Glutamatergic neuron (in vitro differentiated cells): Measurements from ENCODE around the gene PMM2. TPM values are rescaled to one million over a fixed set of nuclear protein-coding genes. Genes with fewer than 3 reads are reported as not detected.
A peak's percentile ranks its signal among the peaks of the same experiment; 100 is the strongest.
"Not testable (repeated sequence)": the region's sequence is repeated elsewhere in the genome, so short reads cannot be mapped to it uniquely, and the experiment has no call there.

ENCODE experiments used
- DNase-seq: peaks from one replicate; pipeline ENCODE4 v3.0.0; 2022
- H3K27ac Mint-ChIP-seq: one replicate; pipeline ENCODE4 v1.8.0; 2020; ENCODE audit warnings: mild to moderate bottlenecking, mixed read lengths, inconsistent platforms; ENCODE audit not compliant: unreplicated experiment
- H3K27me3 Mint-ChIP-seq: one replicate; pipeline ENCODE4 v1.8.0; 2020; ENCODE audit warnings: mild to moderate bottlenecking, moderate library complexity, mixed read lengths, inconsistent platforms; ENCODE audit not compliant: unreplicated experiment
- H3K36me3 Mint-ChIP-seq: one replicate; pipeline ENCODE4 v1.8.0; 2020; ENCODE audit warnings: mild to moderate bottlenecking, mixed read lengths, inconsistent platforms; ENCODE audit not compliant: unreplicated experiment
- H3K4me1 Mint-ChIP-seq: one replicate; pipeline ENCODE4 v1.8.0; 2020; ENCODE audit warnings: mild to moderate bottlenecking, low read depth, mixed read lengths, inconsistent platforms; ENCODE audit not compliant: unreplicated experiment
- H3K4me3 Mint-ChIP-seq: one replicate; pipeline ENCODE4 v1.8.0; 2020; ENCODE audit warnings: mild to moderate bottlenecking, mixed read lengths, inconsistent platforms; ENCODE audit not compliant: unreplicated experiment
- H3K9me3 Mint-ChIP-seq: one replicate; pipeline ENCODE4 v1.8.0; 2020; ENCODE audit warnings: mild to moderate bottlenecking, moderate library complexity, mixed read lengths, inconsistent platforms; ENCODE audit not compliant: unreplicated experiment
- total RNA-seq: library from RNA; stranded (reverse); fragmentation: NEBNext Ultra II Directional; extraction: Animal tissue kit (Norgen Biotek cat#: 25700); gene quantifications from one replicate; pipeline ENCODE4 v1.2.1, GENCODE V29; 2021; ENCODE audit not compliant: unreplicated experiment
- TF ChIP-seq, protein P1 (sequence below): fragments of 200-600 bp; sonication (generic); IDR thresholded peaks from one replicate; pipeline ENCODE4 v1.5.0; 2021; ENCODE audit not compliant: partially characterized antibody, unreplicated experiment

PMM2 gene
- total RNA-seq, 1 donor from 2014 or later, result 23.2 TPM

DNA sequence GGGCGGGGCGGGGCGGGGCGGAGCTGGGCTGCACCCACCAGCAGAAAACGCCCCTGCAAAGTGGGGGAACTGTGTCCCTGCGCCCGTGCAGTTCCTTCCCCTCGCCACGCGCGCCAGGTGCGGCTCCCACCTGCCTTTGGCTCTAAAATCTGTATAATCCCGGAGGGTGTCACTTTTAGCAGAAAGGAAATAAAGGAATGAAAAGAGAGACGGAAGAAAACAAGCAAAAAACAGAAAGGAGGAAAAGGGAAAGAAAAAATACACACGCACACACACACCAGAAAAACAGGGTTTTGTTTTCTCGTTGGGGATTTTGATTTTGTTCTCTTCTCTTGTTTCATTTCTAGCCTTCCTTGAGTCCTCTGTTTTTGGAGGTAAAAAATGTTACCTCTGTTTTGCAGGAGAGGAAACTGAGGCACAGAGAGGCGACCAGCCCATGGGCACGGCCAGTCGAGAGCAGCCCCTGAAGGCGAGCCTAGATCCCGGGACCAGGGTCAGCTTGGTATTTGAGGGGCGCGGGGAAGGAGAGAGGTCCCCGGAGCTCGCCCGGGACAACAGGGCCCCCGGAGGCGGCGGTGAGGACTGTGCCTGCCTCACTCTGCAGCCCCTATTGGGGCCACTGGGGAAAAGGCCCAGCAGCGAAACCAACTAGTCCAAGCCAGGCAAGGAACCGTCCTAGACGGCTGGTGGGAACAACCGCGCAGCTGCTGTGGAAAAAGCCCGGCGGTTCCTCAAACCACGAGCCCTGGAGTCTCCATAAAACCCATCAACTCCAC, 71.8 kb downstream of the PMM2 start:
- Mint-ChIP-seq H3K9me3 (peaks cover 12% of the 10 kb centered on the region), H3K4me1 (peaks cover 14% of the 10 kb centered on the region), H3K27ac (peak overlapping the region; percentile 93), H3K27me3 (peaks cover 22% of the 10 kb centered on the region), H3K4me3 (peak overlapping the region; percentile 94), H3K36me3 (no peaks in the 10 kb centered on the region)
- peak; percentile 40 for DNase-seq
- TF ChIP-seq, protein P1, sequence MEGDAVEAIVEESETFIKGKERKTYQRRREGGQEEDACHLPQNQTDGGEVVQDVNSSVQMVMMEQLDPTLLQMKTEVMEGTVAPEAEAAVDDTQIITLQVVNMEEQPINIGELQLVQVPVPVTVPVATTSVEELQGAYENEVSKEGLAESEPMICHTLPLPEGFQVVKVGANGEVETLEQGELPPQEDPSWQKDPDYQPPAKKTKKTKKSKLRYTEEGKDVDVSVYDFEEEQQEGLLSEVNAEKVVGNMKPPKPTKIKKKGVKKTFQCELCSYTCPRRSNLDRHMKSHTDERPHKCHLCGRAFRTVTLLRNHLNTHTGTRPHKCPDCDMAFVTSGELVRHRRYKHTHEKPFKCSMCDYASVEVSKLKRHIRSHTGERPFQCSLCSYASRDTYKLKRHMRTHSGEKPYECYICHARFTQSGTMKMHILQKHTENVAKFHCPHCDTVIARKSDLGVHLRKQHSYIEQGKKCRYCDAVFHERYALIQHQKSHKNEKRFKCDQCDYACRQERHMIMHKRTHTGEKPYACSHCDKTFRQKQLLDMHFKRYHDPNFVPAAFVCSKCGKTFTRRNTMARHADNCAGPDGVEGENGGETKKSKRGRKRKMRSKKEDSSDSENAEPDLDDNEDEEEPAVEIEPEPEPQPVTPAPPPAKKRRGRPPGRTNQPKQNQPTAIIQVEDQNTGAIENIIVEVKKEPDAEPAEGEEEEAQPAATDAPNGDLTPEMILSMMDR, result no peak

DNA sequence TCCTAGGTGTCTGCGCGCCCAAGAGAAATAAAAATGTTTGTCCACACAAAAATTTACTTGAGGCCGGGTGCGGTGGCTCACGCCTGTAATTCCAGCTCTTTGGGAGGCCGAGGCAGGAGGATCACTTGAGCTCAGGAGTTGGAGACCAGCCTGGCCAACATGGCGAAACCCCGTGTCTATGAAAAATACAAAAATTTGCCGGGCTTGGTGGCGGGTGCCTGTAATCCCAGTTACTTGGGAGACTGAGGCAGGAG, 72.3 kb downstream of the PMM2 start:
- peaks cover 13% of the 10 kb centered on the region for H3K4me1 Mint-ChIP-seq
- H3K27me3 Mint-ChIP-seq, result peaks cover 22% of the 10 kb centered on the region
- not testable (repeated sequence) for H3K4me3 Mint-ChIP-seq, H3K27ac Mint-ChIP-seq, H3K36me3 Mint-ChIP-seq, DNase-seq
- peaks cover 12% of the 10 kb centered on the region for H3K9me3 Mint-ChIP-seq

DNA sequence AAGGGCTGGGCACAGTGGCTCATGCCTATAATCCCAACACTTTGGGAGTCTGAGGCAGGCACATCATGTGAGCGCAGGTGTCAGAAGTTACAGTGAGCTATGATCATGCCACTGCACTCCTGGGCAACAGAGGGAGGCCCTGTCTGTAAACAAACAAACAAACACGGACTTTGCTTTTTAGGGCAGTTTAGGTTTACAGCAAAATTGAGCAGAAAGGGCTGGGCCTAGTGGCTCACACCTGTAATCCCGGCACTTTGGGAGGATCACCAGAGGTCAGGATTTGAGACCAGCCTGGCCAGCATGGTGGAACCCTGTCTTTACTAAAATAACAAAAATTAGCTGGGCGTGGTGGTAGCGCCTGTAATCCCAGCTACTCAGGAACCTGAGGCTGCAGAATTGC, 74.4 kb downstream of the PMM2 start:
- TF ChIP-seq, protein P1, result no peak
- no peak for DNase-seq

DNA sequence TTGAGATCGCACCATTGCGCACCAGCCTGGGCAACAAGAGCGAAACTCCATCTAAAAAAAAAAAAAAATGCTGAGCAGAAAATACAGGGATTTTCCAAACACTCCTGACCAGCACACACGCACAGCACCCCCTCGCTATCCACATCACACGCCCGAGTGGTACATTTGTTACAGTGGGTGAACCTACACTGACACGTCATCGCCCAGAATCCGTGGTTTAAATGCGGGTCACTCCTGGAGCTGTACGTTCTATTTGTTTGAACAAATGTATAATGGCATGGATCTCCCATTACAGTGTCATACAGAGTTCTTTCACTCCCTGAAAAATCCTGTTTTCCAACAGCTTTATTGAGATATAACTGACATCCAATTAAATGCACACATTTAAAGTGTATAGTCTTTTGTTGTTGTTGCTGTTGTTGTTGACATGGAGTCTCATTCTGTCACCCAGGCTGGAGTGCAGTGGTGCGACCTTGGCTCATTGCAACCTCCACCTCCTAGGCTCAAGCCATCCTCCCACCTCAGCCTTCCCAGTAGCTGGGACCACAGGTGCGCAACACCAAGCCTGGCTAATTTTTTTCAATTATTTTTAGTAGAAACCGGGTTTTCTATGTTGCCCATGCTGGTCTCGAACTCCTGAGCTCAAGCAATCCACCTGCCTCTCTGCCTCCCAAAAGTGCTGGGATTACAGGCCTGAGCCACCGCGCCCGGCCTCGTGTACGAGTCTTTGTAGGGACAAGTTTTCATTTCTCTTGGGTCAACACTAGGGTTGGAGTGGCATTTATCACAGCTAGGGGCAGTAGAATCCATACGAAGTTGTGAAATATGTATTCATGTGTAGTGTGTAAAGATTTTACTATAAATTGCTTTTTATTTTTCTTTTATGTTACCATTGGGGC, 75.6 kb downstream of the PMM2 start:
- H3K27ac Mint-ChIP-seq, result no peak overlapping the region
- no peak overlapping the region for H3K4me3 Mint-ChIP-seq
- peaks cover 3% of the 10 kb centered on the region for H3K4me1 Mint-ChIP-seq
- H3K27me3 Mint-ChIP-seq, result peaks cover 6% of the 10 kb centered on the region
- TF ChIP-seq, protein P1, result no peak
- peaks cover 4% of the 10 kb centered on the region for H3K9me3 Mint-ChIP-seq
- H3K36me3 Mint-ChIP-seq, result no peaks in the 10 kb centered on the region
- DNase-seq, result no peak

More for the DNA sequence above, 74.4 kb downstream of the PMM2 start:
- Mint-ChIP-seq H3K27ac (no peak overlapping the region), H3K4me3 (no peak overlapping the region), H3K36me3 (no peaks in the 10 kb centered on the region), H3K4me1 (peaks cover 3% of the 10 kb centered on the region), H3K27me3 (peaks cover 14% of the 10 kb centered on the region), H3K9me3 (peaks cover 10% of the 10 kb centered on the region)

DNA sequence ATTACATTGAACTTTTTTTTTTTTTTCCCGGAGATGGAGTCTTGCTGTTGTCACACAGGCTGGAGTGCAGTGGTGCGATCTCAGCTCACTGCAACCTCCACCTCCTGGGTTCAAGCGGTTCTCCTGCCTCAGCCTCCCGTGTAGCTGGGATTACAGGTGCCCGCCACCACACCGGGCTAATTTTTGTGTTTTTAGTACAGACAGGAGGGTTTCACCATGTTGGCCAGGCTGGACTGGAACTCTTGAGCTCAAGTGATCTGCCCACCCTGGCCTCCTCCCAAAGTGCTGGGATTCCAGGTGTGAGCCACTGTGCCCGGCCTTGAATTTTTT, 76.2 kb downstream of the PMM2 start:
- H3K4me1 Mint-ChIP-seq, H3K27ac Mint-ChIP-seq, H3K36me3 Mint-ChIP-seq, H3K4me3 Mint-ChIP-seq, DNase-seq, H3K9me3 Mint-ChIP-seq, H3K27me3 Mint-ChIP-seq: not testable (repeated sequence)

DNA sequence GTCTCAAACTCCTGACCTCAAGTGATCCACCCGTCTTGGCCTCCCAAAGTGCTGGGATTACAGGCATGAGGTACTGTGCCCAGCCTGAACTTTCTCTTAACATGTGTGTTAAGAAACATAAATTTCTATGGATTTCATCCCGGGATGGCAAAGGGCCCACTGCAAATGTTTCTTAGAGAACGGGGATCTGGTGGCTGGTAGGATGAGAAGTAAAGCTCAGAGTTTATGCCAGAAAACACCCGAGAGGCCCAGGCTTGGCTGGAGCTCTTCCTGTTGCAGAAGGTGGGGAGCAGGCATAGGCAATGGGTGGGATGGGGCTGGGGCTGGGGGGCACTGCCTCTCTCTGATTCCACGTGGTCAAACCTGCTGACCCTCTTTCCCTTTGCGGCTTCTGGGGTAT, 76.7 kb downstream of the PMM2 start:
- Mint-ChIP-seq H3K4me1 (peaks cover under 1% of the 10 kb centered on the region), H3K4me3 (no peak overlapping the region), H3K27ac (no peak overlapping the region), H3K27me3 (peaks cover 3% of the 10 kb centered on the region), H3K9me3 (peaks cover under 1% of the 10 kb centered on the region), H3K36me3 (no peaks in the 10 kb centered on the region)
- DNase-seq, result no peak
- TF ChIP-seq, protein P1, result no peak

DNA sequence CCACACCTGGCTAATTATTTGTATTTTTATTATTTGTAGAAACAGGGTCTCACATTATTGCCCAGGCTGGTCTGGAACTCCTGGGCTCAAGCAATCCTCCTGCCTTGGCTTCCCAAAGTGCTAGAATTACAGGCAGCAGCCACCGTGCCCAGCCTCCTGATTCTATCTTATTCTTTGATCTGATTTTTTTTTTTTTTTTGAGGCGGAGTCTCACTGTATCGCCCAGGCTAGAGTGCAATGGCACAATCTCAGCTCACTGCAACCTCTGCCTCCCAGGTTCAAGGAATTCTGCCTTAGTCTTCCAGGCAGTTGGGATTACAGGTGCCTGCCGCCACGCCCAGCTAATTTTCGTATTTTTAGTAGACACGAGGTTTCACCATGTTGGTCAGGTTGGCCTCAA, 77.7 kb downstream of the PMM2 start:
- not testable (repeated sequence) for H3K9me3 Mint-ChIP-seq, H3K4me1 Mint-ChIP-seq, H3K36me3 Mint-ChIP-seq, H3K27me3 Mint-ChIP-seq, DNase-seq, H3K27ac Mint-ChIP-seq, H3K4me3 Mint-ChIP-seq
